B cell (primary cell): ENCODE measurements around the gene EDNRA. TPM values are rescaled to one million over a fixed set of nuclear protein-coding genes. Genes with fewer than 3 reads are reported as not detected.

Source experiments
- ATAC-seq: fragments of 200-7000 bp; cut with Tn5 transposase; one replicate; pipeline ENCODE4 v1.10.0; 2021; ENCODE audit warnings: low read depth, mild to moderate bottlenecking, moderate number of reproducible peaks, moderate library complexity
- CTCF ChIA-PET: fragments of 350-600 bp; sonication (Branson Sonifier 250); formaldehyde crosslinking; loops from one replicate; lab custom pipeline; 2021; ENCODE audit warnings: antibody characterized with exemption, inconsistent platforms; lab: Charles Lee
- POLR2A ChIA-PET: fragments of 350-600 bp; sonication (Branson Sonifier 250); formaldehyde crosslinking; loops from one replicate; lab custom pipeline; 2021; ENCODE audit warnings: antibody characterized with exemption; lab: Charles Lee
- DNase-seq: peaks from one replicate; pipeline ENCODE4 v3.0.0; 2013
- H2AFZ ChIP-seq: 2 replicates; pipeline ENCODE4 v1.6.1; 2012; ENCODE audit warnings: mild to moderate bottlenecking, low read depth, low read length; ENCODE audit not compliant: insufficient read depth, poor library complexity, severe bottlenecking
- H3K27ac ChIP-seq, 2 donors: 1 replicate in 1 of 2; 2 replicates in 1 of 2; pipeline ENCODE4 v1.5.1; 2012 to 2013; ENCODE audit warnings: low read length in 2 of 2, mild to moderate bottlenecking in 2 of 2, moderate library complexity in 1 of 2
- H3K27me3 ChIP-seq, 4 experiments: fragments of 200-600 bp in 1 of 4; sonication (generic) in 1 of 4; replicated peaks in 1 of 4; 1 replicate in 2 of 4; 2 replicates in 2 of 4; pipeline versions ENCODE4 v1.6.1 to v1.7.0; 2013 to 2016; ENCODE audit warnings: low read length in 3 of 4, mild to moderate bottlenecking in 2 of 4, mixed read lengths in 1 of 4, moderate library complexity in 1 of 4; ENCODE audit not compliant: insufficient read depth in 4 of 4, control insufficient read depth in 3 of 4; ENCODE audit errors: control extremely low read depth in 1 of 4
- H3K36me3 ChIP-seq, 2 experiments: replicated peaks in 1 of 2; 1 replicate in 1 of 2; 2 replicates in 1 of 2; pipeline versions ENCODE4 v1.6.1 to v1.7.1; 2013; ENCODE audit warnings: low read length in 1 of 2; ENCODE audit not compliant: insufficient read depth in 2 of 2, control insufficient read depth in 1 of 2; ENCODE audit errors: control extremely low read depth in 1 of 2, extremely low read depth in 1 of 2
- H3K4me1 ChIP-seq, 2 donors: fragments of 200-600 bp in 1 of 2; sonication (generic) in 1 of 2; 1 replicate in 1 of 2; 2 replicates in 1 of 2; pipeline versions ENCODE4 v1.5.1 to v1.6.1; 2013 to 2017; ENCODE audit warnings: low read length in 2 of 2; ENCODE audit not compliant: control insufficient read depth in 2 of 2, insufficient read depth in 2 of 2
- H3K4me2 ChIP-seq: replicated peaks from 2 replicates; pipeline ENCODE3; 2012; ENCODE audit warnings: mild to moderate bottlenecking, low read depth, low read length; ENCODE audit not compliant: poor library complexity, severe bottlenecking
- H3K4me3 ChIP-seq, 5 experiments: fragments of 200-600 bp in 1 of 5; sonication (generic) in 1 of 5; 1 replicate in 3 of 5; 2 replicates in 2 of 5; pipeline versions ENCODE4 v1.5.1 to v1.7.0; 2011 to 2016; ENCODE audit warnings: low read length in 4 of 5, mild to moderate bottlenecking in 4 of 5, low read depth in 2 of 5, control low read depth in 1 of 5, moderate library complexity in 1 of 5; ENCODE audit not compliant: insufficient read depth in 1 of 5; ENCODE audit errors: control extremely low read depth in 1 of 5, extremely low read depth in 1 of 5
- H3K79me2 ChIP-seq: fragments of 200-600 bp; sonication (generic); one replicate; pipeline ENCODE4 v1.6.0; 2016; ENCODE audit warnings: low read length; ENCODE audit not compliant: control insufficient read depth, insufficient read depth
- H3K9ac ChIP-seq: fragments of 200-600 bp; sonication (generic); 2 replicates; pipeline ENCODE4 v1.6.1; 2017; ENCODE audit warnings: mild to moderate bottlenecking, low read length, moderate library complexity
- H3K9me3 ChIP-seq, 3 donors: one replicate each; pipeline versions ENCODE4 v1.6.1 to v1.7.1; 2013; ENCODE audit warnings: low read length in 2 of 3; ENCODE audit not compliant: control insufficient read depth in 2 of 3, insufficient read depth in 1 of 3; ENCODE audit errors: control extremely low read depth in 1 of 3
- H4K20me1 ChIP-seq: 2 replicates; pipeline ENCODE4 v1.6.0; 2012; ENCODE audit warnings: mild to moderate bottlenecking, low read length; ENCODE audit not compliant: insufficient read depth, control insufficient read depth, poor library complexity, severe bottlenecking
- H3K27ac Mint-ChIP-seq: one replicate; pipeline ENCODE4 v1.8.0; 2021; ENCODE audit warnings: mixed read lengths
- H3K27me3 Mint-ChIP-seq: one replicate; pipeline ENCODE4 v1.8.0; 2021; ENCODE audit warnings: mixed read lengths
- H3K4me1 Mint-ChIP-seq: one replicate; pipeline ENCODE4 v1.8.0; 2021; ENCODE audit warnings: mixed read lengths
- H3K4me3 Mint-ChIP-seq: one replicate; pipeline ENCODE4 v1.8.0; 2021; ENCODE audit warnings: mixed read lengths
- H3K9me3 Mint-ChIP-seq: one replicate; pipeline ENCODE4 v1.8.0; 2022; ENCODE audit warnings: mixed read lengths; ENCODE audit not compliant: insufficient read depth
- CTCF ChIP-seq: fragments of 200-600 bp; IDR thresholded peaks from one replicate; pipeline ENCODE4 v1.8.0; 2022; ENCODE audit warnings: antibody characterized with exemption, mild to moderate bottlenecking
- EZH2 ChIP-seq: IDR thresholded peaks from 2 replicates; pipeline ENCODE4 v1.6.1; 2012; ENCODE audit warnings: borderline replicate concordance, low read depth, mild to moderate bottlenecking, moderate library complexity, low read length; ENCODE audit not compliant: insufficient read depth, poor library complexity, severe bottlenecking
- WGBS: methylation state at CpG from one replicate; pipeline ENCODE4 v1.1.5; 2013; ENCODE audit warnings: missing lambda C conversion rate; ENCODE audit not compliant: insufficient coverage; 5-methylcytosine and 5-hydroxymethylcytosine counted together
- intact Hi-C: fragments of 100-400 bp; cut with micrococcal nuclease; formaldehyde crosslinking; loops from one replicate; pipeline ENCODE4 v1.10.0; 2022
- polyA plus RNA-seq: library from polyadenylated mRNA; depleted of rRNA; stranded (reverse); fragments of >200 nt; gene quantifications from 2 replicates; pipeline ENCODE4 v1.2.3, GENCODE V29; 2012
- total RNA-seq, 2 donors: library from RNA; stranded (reverse); fragments of 120-200 nt in 1 of 2; gene quantifications; 1 replicate in 1 of 2; 2 replicates in 1 of 2; pipeline versions ENCODE4 v1.2.3 to v1.2.4, GENCODE V29; 2013 to 2022

EDNRA gene
- total and polyA plus RNA-seq, 2 donors (not counting 1 experiment from before 2014, with no cell fraction given) = not detected

- H3K9me3 ChIP-seq = no peaks in the 10 kb centered on the region
- H2AFZ ChIP-seq = no peak overlapping the region
- H3K4me3 ChIP-seq = no peak overlapping the region
- no peak overlapping the region for H3K27ac ChIP-seq
- H4K20me1 ChIP-seq = no peaks in the 10 kb centered on the region
- no peaks in the 10 kb centered on the region for H3K36me3 ChIP-seq
- ATAC-seq (no peak), DNase-seq (no peak)
- Mint-ChIP-seq H3K4me3 (no peak overlapping the region), H3K27me3 (peaks cover 21% of the 10 kb centered on the region), H3K9me3 (no peaks in the 10 kb centered on the region), H3K4me1 (no peaks in the 10 kb centered on the region), H3K27ac (no peak overlapping the region)
- ChIA-PET POLR2A (no interaction called here), CTCF (interaction anchor here (1.6 kb wide), 1 partner anchor 350 kb away, joined by 9 read pairs; no protein-coding TSS in a partner anchor)
- intact Hi-C loops = no loop called here
- no peaks in the 10 kb centered on the region for H3K4me1 ChIP-seq
- H3K79me2 ChIP-seq = no peaks in the 10 kb centered on the region
- TF ChIP-seq EZH2 (no peak), CTCF (no peak)
- H3K27me3 ChIP-seq = no peaks in the 10 kb centered on the region
- no peak overlapping the region for H3K9ac ChIP-seq
- H3K4me2 ChIP-seq = no peak overlapping the region
- WGBS = no CpG with 5 or more reads among the region's 1 CpG
These were observed 35.2 kb downstream of the EDNRA start for GRCh38 chr4:147516133-147516532.

- no peak for DNase-seq
- Histone ChIP-seq H4K20me1 (no peaks in the 10 kb centered on the region), H3K9me3 (no peaks in the 10 kb centered on the region), H3K9ac (no peak overlapping the region), H3K4me3 (no peak overlapping the region), H3K36me3 (no peaks in the 10 kb centered on the region), H3K27me3 (no peaks in the 10 kb centered on the region), H3K4me2 (no peak overlapping the region), H2AFZ (no peak overlapping the region), H3K4me1 (no peaks in the 10 kb centered on the region), H3K27ac (no peak overlapping the region), H3K79me2 (no peaks in the 10 kb centered on the region)
- no peaks in the 10 kb centered on the region for H3K9me3 Mint-ChIP-seq
- CTCF ChIA-PET = interaction anchor here (0.5 to 1.8 kb wide), 4 partner anchors 9 to 352 kb away, joined by 3 to 30 read pairs (median 4); no protein-coding TSS in a partner anchor
- intact Hi-C loops = loop anchor here (2.0 kb wide), 1 partner anchor 349 kb away; no protein-coding TSS in a partner anchor
- H3K4me3 Mint-ChIP-seq = no peak overlapping the region
- no peak overlapping the region for H3K27ac Mint-ChIP-seq
- H3K4me1 Mint-ChIP-seq = no peaks in the 10 kb centered on the region
- WGBS = no CpG with 5 or more reads among the region's 2 CpGs
- ATAC-seq = no peak
- no peak for TF ChIP-seq EZH2
- TF ChIP-seq CTCF = no peak
- H3K27me3 Mint-ChIP-seq = peaks cover 6% of the 10 kb centered on the region
- POLR2A ChIA-PET = no interaction called here
These were observed 37.2 kb downstream of the EDNRA start for GRCh38 chr4:147518086-147518485.
